KMS-11 (cell line): ENCODE data around the gene SUSD2.

Experiments
- H2AFZ ChIP-seq: fragments of 200-600 bp; sonication (generic); 2 replicates; pipeline ENCODE4 v1.6.1; 2016; ENCODE audit warnings: antibody characterized with exemption, mixed run types, low read depth
- H3K27ac ChIP-seq: fragments of 200-600 bp; sonication (generic); 2 replicates; pipeline ENCODE4 v1.6.1; 2016; ENCODE audit warnings: mild to moderate bottlenecking, mixed run types
- H3K27me3 ChIP-seq: fragments of 200-600 bp; sonication (generic); 2 replicates; pipeline ENCODE4 v1.6.1; 2017; ENCODE audit warnings: mild to moderate bottlenecking, low read depth, mixed run types, moderate library complexity; ENCODE audit not compliant: insufficient read depth
- H3K36me3 ChIP-seq: fragments of 200-600 bp; sonication (generic); 2 replicates; pipeline ENCODE4 v1.6.1; 2017; ENCODE audit warnings: mild to moderate bottlenecking, mixed run types; ENCODE audit not compliant: insufficient read depth
- H3K4me1 ChIP-seq: fragments of 200-600 bp; sonication (generic); 2 replicates; pipeline ENCODE4 v1.6.1; 2016; ENCODE audit warnings: mild to moderate bottlenecking, low read depth, mixed run types; ENCODE audit not compliant: poor library complexity, severe bottlenecking
- H3K4me2 ChIP-seq: fragments of 200-600 bp; sonication (generic); 2 replicates; pipeline ENCODE4 v1.7.0; 2016; ENCODE audit warnings: mild to moderate bottlenecking, mixed run types
- H3K4me3 ChIP-seq: fragments of 200-600 bp; sonication (generic); IDR thresholded peaks from 2 replicates; pipeline ENCODE4 v1.6.1; 2017; ENCODE audit warnings: low read depth, low read length, mixed read lengths; ENCODE audit not compliant: insufficient read depth
- H3K79me2 ChIP-seq: fragments of 200-600 bp; sonication (generic); 2 replicates; pipeline ENCODE4 v1.6.1; 2016; ENCODE audit warnings: low read depth, mixed run types; ENCODE audit not compliant: insufficient read depth
- H3K9ac ChIP-seq: fragments of 200-600 bp; sonication (generic); 2 replicates; pipeline ENCODE4 v1.6.1; 2016; ENCODE audit warnings: mild to moderate bottlenecking, mixed run types
- H4K20me1 ChIP-seq: fragments of 200-600 bp; sonication (generic); 2 replicates; pipeline ENCODE4 v1.6.1; 2016; ENCODE audit warnings: mild to moderate bottlenecking, mixed run types; ENCODE audit not compliant: insufficient read depth
- TF ChIP-seq, protein P1 (sequence below): fragments of 200-600 bp; sonication (generic); conservative IDR thresholded peaks from 2 replicates; pipeline ENCODE4 v1.6.1; 2017; ENCODE audit warnings: low read depth, mild to moderate bottlenecking, antibody characterized with exemption, low read length, moderate library complexity, mixed read lengths

The SUSD2 gene

DNA sequence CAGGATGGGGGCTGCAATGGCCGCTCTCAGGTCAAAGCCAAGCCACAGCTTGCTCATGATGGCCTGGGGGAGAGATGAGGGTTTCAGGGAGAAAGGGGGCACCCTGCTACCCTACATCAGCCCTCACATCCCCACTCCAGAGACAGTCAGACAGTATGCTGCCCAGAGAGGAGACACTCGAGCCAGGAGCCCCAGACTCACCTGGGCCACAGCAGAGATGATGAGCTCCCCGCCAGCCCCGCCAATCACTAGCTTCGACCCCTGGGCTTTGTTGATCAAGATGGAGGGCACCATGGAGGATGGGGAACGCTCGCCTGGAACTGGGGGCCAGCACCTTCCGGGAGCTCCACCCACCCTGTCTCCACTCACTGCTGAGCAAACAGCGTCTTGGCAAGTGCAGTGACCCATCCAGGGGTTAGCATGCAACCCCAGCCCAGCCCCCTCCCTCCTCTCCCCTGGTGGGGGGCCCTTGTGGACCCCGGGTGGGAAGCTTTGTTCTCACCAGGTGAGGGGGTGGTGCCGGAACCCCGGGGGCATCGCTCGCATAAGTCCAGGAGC is 43.8 kb downstream of the SUSD2 start:
- no peak overlapping the region for H2AFZ ChIP-seq
- no peak overlapping the region for H3K27ac ChIP-seq
- H3K4me3 ChIP-seq: no peak overlapping the region
- H3K27me3 ChIP-seq: no peaks in the 10 kb centered on the region
- H3K36me3 ChIP-seq: no peaks in the 10 kb centered on the region
- no peaks in the 10 kb centered on the region for H3K79me2 ChIP-seq
- no peak overlapping the region for H3K9ac ChIP-seq
- no peaks in the 10 kb centered on the region for H4K20me1 ChIP-seq
- H3K4me1 ChIP-seq: no peaks in the 10 kb centered on the region
- TF ChIP-seq, protein P1, sequence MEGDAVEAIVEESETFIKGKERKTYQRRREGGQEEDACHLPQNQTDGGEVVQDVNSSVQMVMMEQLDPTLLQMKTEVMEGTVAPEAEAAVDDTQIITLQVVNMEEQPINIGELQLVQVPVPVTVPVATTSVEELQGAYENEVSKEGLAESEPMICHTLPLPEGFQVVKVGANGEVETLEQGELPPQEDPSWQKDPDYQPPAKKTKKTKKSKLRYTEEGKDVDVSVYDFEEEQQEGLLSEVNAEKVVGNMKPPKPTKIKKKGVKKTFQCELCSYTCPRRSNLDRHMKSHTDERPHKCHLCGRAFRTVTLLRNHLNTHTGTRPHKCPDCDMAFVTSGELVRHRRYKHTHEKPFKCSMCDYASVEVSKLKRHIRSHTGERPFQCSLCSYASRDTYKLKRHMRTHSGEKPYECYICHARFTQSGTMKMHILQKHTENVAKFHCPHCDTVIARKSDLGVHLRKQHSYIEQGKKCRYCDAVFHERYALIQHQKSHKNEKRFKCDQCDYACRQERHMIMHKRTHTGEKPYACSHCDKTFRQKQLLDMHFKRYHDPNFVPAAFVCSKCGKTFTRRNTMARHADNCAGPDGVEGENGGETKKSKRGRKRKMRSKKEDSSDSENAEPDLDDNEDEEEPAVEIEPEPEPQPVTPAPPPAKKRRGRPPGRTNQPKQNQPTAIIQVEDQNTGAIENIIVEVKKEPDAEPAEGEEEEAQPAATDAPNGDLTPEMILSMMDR: no peak
- no peak overlapping the region for H3K4me2 ChIP-seq

DNA sequence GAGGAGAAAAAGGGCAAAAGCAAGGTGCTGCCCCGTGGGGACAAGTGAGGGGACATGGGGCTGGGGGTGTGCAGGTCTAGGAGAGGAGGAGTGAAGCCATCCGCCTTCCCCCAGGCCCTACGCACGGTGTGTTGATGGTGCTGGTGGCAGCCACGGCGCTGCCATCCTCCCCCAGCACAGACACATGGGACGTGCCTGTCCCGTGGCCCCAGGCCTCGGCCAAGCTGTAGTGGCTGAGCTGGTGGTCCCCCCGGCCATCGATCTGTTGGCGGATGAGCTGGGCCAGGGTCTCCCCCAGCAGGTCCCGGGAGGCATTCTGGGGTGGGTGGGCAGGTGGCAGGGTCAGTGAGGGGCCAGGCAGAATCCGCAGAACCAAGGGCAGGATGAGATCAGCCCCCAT is 44.7 kb downstream of the SUSD2 start:
- no peak overlapping the region for H3K4me3 ChIP-seq
- H3K27me3 ChIP-seq: no peaks in the 10 kb centered on the region
- no peaks in the 10 kb centered on the region for H3K4me1 ChIP-seq

DNA sequence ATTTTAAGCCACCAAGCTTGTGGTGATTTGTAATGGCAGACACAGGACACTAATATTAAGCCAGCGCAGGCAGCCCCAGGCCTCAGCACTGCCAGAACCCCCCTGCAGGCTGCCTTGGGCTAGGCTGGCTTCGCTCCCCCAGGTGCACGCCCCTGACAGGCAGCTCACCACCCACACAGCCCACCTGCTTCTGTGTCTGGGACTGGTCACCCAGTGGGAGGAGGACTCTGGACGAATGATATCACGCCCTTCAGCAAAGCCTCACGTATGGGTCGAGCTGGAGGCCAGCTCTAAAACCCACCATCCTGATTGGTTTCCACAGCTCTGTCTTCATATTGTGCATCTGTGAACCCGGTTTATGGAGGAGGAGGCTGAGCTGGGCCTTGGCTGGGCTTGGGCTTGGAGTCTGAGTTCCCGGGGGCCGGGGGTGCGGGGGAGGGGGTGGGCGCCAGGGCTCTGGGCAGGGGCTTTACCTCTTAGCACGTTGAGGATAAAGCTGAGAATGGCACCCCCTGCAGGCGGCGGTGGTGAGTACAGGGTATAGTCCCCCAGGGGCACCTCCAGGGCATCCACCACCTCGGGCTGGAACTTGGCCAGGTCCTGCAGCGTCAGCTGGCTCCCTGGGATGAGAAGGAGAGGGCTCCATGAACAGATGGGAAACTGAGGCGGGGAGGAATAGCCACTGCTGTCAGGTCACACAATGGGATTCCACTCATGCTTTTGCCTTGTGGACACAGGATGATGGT is 49.8 kb downstream of the SUSD2 start:
- TF ChIP-seq, protein P1: peak; percentile 52
- Histone ChIP-seq H3K4me1 (no peaks in the 10 kb centered on the region), H3K36me3 (no peaks in the 10 kb centered on the region), H2AFZ (no peak overlapping the region; the same call in 1 of the 2 replicates), H4K20me1 (no peaks in the 10 kb centered on the region), H3K4me3 (no peak overlapping the region), H3K27ac (no peak overlapping the region), H3K4me2 (no peak overlapping the region), H3K79me2 (no peaks in the 10 kb centered on the region), H3K9ac (no peak overlapping the region), H3K27me3 (no peaks in the 10 kb centered on the region)

More for the DNA sequence above, 44.7 kb downstream of the SUSD2 start:
- H3K79me2 ChIP-seq: no peaks in the 10 kb centered on the region
- TF ChIP-seq, protein P1: no peak
- no peak overlapping the region for H3K4me2 ChIP-seq
- no peak overlapping the region for H2AFZ ChIP-seq
- no peak overlapping the region for H3K27ac ChIP-seq
- H3K9ac ChIP-seq: no peak overlapping the region
- no peaks in the 10 kb centered on the region for H3K36me3 ChIP-seq
- H4K20me1 ChIP-seq: no peaks in the 10 kb centered on the region

DNA sequence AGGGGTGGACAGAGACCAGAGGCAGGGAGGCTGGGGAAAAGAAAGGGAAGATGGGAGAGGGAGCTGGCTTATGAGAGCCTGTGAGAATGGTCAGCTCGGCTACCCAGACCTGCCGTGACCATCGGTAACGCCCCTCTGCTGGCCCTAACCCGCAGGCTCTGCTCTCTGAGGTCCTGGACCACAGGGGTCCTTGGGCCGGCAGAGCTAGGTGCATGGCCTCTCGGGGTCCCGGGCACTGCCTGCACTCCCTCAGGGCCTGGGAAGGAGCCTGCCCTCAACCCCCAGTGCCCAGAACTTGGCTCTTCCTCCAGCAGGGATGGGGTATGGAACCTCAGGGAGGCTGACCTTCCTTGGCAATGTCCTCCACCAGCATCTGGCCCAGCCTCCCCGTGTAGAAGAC is 50.4 kb downstream of the SUSD2 start:
- Histone ChIP-seq H2AFZ (no peak overlapping the region), H4K20me1 (no peaks in the 10 kb centered on the region), H3K27ac (no peak overlapping the region), H3K27me3 (no peaks in the 10 kb centered on the region), H3K4me2 (no peak overlapping the region), H3K9ac (no peak overlapping the region), H3K4me1 (no peaks in the 10 kb centered on the region), H3K79me2 (no peaks in the 10 kb centered on the region), H3K36me3 (no peaks in the 10 kb centered on the region), H3K4me3 (no peak overlapping the region)
- TF ChIP-seq, protein P1: no peak
